NB4 (cell line): Measurements from ENCODE around the gene ABCC4.

Source experiments
- DNase-seq: peaks from one replicate; pipeline ENCODE4 v3.0.0; 2010; ENCODE audit warnings: low read depth
- H3K4me3 ChIP-seq: one replicate; pipeline ENCODE4 v1.5.1; 2011; ENCODE audit warnings: mild to moderate bottlenecking, low read depth, low read length, moderate library complexity
- CTCF ChIP-seq: IDR thresholded peaks from one replicate; pipeline ENCODE4 v1.5.1; 2012; ENCODE audit warnings: low read depth, low read length
- MYC ChIP-seq: IDR thresholded peaks from 2 replicates; pipeline ENCODE4 v1.6.1; 2011; ENCODE audit warnings: low read depth, low read length
- POLR2A ChIP-seq: IDR thresholded peaks from 2 replicates; pipeline ENCODE4 v1.6.1; 2011; ENCODE audit warnings: mild to moderate bottlenecking; ENCODE audit not compliant: insufficient read length; ENCODE audit errors: extremely low read depth
- TF ChIP-seq, protein P1 (sequence below): IDR thresholded peaks from 2 replicates; pipeline ENCODE4 v1.6.1; 2011; ENCODE audit warnings: low read depth, low read length

Gene ABCC4

GRCh38 chr13:95050800-95051615 is 250.2 kb downstream of the ABCC4 start:
- no peak for DNase-seq
- no peak overlapping the region for H3K4me3 ChIP-seq
- TF ChIP-seq MYC (no peak), POLR2A (no peak), CTCF (no peak)
- TF ChIP-seq, protein P1, sequence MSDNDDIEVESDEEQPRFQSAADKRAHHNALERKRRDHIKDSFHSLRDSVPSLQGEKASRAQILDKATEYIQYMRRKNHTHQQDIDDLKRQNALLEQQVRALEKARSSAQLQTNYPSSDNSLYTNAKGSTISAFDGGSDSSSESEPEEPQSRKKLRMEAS: no peak

- no peak for TF ChIP-seq MYC
- TF ChIP-seq, protein P1: no peak
- no peak for DNase-seq
- H3K4me3 ChIP-seq: no peak overlapping the region
Observed at GRCh38 chr13:95049772-95050171, 251.5 kb downstream of the ABCC4 start.

- no peak for DNase-seq
- no peak overlapping the region for H3K4me3 ChIP-seq
- TF ChIP-seq CTCF (no peak), MYC (no peak), POLR2A (no peak)
- TF ChIP-seq, protein P1: no peak
Observed at GRCh38 chr13:95044452-95045205, 256.6 kb downstream of the ABCC4 start.

DNA sequence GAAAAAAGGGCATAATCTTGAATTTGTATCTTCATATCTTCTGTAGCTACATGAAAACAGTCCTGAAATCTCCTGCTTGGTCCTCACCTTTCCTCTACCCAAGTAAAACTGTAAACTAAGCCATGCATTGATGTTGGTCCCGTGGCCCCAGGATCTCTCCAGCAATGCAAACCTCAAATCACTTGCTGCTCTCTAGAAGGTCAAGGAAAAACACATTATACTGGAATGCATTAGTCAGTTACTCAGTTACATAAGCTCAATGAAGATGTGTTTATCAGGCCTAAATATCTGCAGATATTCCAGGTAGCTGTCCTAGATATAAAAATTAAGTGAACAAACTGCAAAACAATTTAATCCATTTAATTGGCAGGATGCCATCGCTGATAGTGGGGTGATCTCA is 261.8 kb downstream of the ABCC4 start:
- TF ChIP-seq POLR2A: no peak
- TF ChIP-seq, protein P1: no peak
- DNase-seq: no peak
- no peak overlapping the region for H3K4me3 ChIP-seq

- no peak overlapping the region for H3K4me3 ChIP-seq
- TF ChIP-seq MYC: no peak
- TF ChIP-seq, protein P1: no peak
- no peak for TF ChIP-seq POLR2A
- DNase-seq: no peak
Observed at GRCh38 chr13:95038949-95039348, 262.3 kb downstream of the ABCC4 start.

GRCh38 chr13:95035311-95036109 is 265.7 kb downstream of the ABCC4 start:
- H3K4me3 ChIP-seq: no peak overlapping the region
- no peak for DNase-seq
- no peak for TF ChIP-seq POLR2A
- TF ChIP-seq, protein P1: no peak
- no peak for TF ChIP-seq CTCF
- TF ChIP-seq MYC: no peak
